NCI-H187 (cell line): ENCODE measurements around the gene SFT2D1.

Source experiments
- DNase-seq, 2 experiments: peaks; one replicate each; lab custom pipeline; 2025; lab: John Stamatoyannopoulos, UW

The SFT2D1 gene

DNA sequence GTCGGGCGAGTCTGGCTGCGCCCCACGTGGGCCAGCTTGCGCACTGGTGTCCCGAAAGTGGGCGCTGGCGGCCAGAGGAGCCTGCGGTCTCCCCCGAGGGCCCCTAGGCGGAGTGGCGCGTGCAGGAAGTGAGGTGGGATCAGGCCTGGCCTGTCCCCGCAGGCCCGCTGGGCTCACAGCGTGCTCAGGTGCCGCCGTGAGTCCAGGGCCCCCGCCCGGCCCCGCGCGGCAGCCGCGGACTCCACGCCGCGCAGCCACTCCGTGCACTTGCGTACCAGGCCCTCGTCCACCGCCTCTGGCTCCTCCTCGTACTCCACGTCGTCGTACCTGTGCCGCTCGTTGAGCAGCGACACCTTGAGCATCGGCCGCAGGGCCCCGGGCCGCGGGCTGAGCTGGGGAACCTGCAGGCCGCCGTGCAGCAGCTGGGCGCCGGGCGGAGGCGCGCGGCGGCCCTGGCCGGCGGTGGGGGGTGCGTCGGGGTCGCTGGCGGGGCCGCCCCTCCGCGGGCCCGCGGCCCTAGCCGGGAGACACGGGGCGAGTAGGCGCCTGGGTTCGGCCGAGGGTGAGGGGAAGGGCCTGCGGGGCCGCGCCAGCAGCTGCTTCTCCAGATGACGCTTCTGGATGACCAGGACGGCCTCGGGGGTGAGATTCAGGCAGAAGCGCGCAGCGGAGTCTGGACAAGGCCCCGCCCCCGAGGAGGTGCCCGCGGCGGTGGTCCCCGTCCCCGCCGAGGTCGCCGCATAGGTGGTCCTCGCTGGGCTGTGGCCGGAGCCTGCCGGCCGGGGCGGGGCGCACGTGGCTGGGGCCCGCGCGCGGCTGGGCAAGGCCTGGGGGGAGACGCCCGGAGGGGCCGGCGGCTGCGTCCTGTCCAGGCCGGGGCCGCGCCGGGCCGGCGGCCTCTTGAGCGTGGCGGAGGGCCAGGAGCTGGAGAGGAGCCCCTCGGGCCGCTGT, 35.0 kb downstream of the SFT2D1 start:
- DNase-seq = no peak

DNA sequence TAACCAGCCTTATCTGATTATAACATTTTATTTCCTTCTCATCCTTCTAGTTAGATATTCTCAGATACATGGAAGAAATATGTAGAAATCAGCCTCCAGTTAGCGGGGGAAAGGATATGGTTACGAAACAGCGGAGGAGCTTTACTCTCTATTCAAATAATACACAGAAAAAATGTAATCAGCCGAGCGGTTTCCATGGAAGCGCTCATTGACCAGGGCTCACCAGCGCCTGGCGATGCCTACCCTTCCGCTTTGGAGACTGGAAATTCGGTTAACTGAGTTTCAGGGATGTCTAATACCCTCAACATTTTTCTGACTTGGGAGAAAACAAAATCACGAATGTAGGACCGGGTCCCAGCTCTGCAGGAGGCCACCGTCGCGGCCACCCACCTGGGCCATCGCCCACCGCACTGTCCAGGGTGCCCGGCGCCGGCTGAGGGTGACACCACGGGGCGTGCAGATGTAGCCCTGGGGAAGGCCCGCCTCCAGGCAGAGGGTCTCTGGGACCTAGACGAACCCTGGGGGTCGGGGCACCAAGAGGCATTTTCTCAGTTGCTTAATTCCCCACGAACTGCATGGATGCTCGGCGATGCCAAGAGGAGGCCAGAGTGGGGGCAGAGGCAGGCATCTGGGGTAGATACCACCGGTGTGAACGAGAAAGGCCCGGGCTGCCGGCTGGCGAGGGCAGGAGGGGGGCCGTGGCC, 35.8 kb downstream of the SFT2D1 start:
- DNase-seq = no peak

DNA sequence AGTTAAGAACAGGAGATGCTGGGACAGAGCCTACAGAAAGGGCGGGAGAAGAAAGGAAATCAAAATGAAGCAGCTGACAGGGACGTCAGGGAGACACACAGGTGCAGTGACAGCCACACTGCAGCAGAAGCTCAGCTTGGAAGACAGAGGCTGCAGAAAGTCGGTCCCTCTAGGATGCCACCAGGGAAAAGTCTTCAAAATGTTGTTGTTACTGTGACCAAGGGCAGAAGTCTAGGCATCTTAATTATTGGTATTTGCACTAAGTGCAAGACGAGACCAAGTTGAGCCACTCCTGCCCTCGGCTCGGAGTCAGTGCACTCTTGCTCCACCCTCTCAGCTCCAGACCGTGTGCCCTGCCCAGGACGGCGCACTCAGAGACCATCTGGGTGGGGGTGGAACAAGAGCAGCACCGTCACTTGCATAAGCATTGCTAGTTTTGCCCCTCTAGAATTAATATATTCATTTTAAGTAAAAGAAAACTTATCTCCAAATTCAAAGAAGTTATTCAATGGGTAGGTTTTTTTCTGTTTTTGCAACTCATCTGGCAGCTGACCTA, 36.7 kb downstream of the SFT2D1 start:
- DNase-seq = no peak

GRCh38 chr6:166304106-166304505, 38.2 kb downstream of the SFT2D1 start:
- DNase-seq = no peak

DNA sequence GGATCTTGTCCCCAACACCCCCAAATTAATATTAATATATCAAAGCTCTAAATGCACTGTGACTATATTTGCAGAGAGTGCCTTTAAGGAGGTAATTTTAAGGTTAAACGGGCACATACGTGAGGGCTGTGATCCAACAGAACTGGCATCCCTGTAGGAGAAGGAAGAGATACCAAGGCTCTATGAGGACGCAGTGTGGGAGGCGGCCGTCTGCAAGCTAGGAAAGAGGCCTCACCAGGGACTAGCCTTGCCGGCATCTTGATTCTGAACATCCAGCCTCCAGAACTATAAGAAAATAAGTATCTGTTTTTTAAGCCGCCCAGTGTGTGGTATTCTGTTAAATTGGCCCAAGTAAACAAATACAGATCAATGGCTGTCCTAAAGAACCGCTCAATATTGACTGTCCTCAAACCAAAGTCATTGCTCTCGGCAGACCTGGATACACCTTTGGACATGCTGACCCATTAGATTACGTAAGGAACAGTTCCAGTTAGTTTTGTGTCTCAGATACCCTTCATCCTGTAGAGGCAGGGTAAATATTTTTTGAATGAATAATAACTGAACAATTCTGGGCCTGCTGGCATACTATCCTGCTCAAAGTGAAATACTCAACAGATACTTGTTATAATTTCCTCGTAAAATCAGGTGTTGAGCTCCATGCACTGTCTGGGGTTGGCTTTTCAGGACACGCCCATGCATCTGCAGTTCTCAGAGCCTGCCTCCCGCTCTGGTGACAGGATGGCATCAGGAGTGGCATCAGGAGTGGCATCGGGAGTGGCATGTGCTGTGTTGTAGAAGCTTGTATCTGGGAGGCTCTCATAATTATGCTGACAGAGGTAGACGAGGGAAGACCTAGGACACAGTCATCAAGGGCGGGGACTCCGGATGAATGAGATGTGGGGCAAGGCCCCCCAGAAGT, 40.5 kb downstream of the SFT2D1 start:
- DNase-seq = no peak

DNA sequence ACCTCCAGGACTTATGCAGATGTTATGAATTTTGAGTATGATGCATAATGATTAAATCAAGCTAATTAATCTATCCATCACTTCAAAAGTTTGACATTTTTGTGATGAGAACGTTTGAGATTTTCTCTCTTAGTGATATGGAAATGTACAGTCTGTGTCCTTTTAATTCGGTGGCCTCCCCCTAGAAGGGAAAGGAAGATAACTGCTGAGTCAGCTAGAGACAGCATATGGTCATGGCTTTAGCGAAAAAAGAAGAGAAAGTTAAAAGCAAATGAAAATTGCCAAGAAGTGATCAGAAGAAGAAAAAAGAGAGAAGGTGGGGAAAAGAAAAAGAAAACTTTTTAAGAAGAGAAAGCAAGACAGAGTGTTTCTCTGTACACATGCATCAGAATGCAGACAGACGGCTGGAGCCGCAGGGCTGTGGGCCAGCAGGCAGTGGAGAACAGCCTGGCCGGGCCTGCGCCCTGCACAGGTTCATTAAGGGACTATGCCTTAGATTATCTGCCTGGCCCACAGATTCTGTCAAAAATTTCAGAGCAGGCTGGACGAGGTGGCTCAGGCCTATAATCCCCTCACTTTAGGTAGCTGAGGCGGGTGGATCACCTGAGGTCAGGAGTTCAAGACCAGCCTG, 41.9 kb downstream of the SFT2D1 start:
- DNase-seq = no peak

DNA sequence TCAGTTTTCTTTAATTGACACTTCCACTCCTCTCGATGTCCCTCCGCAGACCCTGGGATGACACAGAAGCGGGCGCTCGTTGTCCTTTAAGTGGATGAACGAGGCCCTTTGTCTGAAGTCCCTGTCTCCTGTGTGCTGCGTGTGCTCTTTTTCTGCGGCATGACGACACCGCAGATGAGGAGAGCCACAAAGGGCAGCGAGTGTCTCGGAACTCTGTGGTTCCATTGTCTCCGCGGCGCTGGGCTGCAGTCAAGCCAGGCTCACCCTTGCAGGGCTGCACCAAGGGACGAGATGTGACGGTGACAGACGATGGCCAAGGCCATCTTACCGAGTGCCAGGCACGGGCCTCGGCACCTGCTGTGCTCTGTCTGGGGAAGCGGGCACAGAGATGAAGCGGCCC, 44.7 kb downstream of the SFT2D1 start:
- DNase-seq = no peak

GRCh38 chr6:166296035-166296883, 46.1 kb downstream of the SFT2D1 start:
- no peak for DNase-seq

DNA sequence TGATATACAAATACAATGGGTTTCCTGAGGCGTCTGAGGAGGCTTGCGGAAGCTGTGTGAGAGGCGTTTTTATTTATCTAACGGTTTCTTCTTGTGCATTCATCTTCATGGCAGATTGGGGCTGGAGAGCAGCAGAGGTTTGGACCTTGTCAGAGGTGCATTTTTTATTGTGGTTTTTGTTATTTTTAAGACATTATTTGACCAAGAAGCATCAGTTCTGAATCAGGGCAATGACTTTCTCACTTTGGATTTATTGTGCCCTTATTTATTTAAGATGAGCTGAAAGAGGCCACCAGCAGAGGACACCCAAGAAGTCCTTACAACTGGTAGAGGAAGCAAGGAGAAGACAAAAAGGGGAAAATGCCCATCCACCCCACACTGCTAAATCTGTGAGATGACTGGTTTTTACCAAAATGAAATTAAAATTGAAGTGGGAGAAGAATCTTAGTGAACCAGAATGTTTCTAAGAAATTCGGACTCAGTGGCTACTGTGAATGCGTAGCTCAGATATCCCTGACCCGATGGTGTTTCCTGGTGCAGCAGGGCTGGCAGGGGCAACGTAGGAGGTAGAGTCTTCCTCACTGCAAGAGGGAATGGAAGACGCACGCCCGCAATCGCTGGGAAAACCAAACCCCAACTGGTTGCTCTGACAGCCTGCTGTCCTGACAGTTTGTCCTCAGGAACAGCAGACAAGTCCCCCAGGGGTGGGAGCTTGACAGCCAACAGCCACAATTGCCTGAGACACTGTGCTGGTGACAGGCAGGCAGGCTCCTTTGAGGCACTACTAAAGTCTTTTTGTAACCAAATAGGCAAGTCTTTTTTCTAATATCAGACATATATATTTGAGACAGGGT, 48.4 kb downstream of the SFT2D1 start:
- no peak for DNase-seq

- DNase-seq = no peak
These were observed 52.9 kb downstream of the SFT2D1 start for GRCh38 chr6:166289207-166290060.

GRCh38 chr6:166286839-166287271, 55.5 kb downstream of the SFT2D1 start:
- DNase-seq = no peak

- DNase-seq = no peak
These were observed 57.1 kb downstream of the SFT2D1 start for GRCh38 chr6:166285233-166285632.

- no peak for DNase-seq
These were observed 57.7 kb downstream of the SFT2D1 start for GRCh38 chr6:166284640-166285039.

DNA sequence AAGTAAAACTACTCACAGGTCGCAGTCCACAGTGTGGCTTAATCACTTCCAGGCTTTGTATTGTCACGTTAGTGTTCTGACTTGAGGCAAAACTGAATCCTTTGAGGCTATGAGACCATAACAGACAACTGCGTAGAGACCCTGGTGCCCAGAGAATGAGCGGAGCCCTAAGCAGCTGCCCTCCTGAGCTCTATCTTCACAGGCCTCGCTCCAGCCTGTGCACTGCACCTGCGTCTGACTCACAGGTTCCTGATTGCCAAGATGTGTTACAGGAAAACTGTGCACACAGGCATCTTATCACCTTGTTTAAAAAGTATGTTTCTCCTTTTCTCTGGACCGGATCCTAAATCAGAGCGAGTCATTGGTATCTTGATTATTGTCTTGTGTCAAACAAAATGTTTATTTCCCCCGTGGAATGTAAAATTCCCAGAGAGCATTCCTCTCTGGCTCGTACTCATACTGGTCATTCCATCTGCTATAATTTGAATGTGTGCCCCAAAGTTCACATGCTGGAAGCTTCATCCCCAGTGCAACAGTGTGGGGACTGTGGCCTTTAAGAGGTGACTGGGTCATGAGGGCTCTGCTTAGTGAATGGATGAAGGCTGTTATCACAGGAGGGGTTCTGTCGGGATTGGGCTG, 59.8 kb downstream of the SFT2D1 start:
- DNase-seq = no peak

DNA sequence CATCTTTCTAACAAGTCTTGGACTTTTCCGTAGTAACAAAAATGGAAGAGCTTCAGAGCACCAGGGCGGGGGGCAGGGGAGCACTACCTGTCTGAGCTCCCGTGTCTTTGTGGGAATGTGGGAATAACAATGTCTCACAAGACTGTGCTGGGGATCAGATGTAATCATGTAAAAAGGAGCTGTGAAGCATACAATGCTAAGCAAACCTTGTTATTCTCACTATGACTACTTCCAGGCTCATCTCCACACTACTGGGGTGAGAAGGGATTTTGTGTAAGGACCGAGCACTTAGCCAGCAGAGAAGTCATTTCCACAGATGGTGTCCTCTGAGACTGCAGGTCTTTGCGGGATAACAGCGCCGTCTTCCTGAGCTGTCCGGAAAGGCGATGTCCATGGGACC, 61.2 kb downstream of the SFT2D1 start:
- no peak for DNase-seq

- no peak for DNase-seq
These were observed 63.0 kb downstream of the SFT2D1 start for GRCh38 chr6:166279393-166279679.

DNA sequence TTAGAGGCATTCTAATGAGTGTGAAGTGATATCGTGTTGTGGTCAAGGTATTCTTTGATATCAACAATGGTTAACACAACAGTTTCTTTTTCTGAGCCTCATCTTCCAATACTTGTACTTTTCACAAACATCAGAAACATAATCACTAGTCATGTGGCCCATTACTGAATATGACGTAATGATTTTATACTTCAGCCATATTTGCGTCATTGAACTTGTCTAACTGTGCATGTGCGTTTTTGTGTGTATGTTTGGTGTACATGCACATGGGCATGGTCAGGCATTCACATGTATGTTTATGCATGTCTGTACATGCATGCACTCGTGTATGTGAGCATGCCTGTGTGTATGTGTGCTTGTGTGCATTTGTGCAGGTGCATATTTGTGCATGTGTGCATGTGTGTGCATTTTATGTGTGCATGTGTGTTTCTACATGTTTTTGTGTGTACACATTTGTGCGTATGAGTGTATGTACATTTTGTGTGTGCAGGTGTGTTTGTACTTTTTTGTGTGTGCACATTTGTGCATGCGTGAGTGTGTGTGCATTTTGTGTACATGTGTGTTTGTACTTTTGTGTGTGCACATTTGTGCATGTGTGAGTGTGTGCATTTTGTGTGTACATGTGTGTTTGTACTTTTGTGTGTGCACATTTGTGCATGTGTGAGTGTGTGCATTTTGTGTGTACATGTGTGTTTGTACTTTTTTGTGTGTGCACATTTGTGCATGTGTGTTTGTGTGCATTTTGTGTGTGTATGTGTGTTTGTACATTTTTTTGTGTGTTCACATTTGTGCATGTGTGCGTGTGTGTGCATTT, 63.6 kb downstream of the SFT2D1 start:
- DNase-seq = no peak
